NCI-H1930 (cell line): Measurements from ENCODE around the gene RNF157.
"Not testable (repeated sequence)": the region's sequence is repeated elsewhere in the genome, so short reads cannot be mapped to it uniquely, and the experiment has no call there.

Source experiments
- DNase-seq, 2 experiments: peaks; one replicate each; lab custom pipeline; 2025; lab: John Stamatoyannopoulos, UW

The RNF157 gene

GRCh38 chr17:76189741-76190140, 50.6 kb downstream of the RNF157 start:
- DNase-seq, result no peak

GRCh38 chr17:76189247-76189646, 51.0 kb downstream of the RNF157 start:
- no peak for DNase-seq

- no peak for DNase-seq
These were observed 51.9 kb downstream of the RNF157 start for GRCh38 chr17:76188213-76189016.

- DNase-seq, result not testable (repeated sequence)
These were observed 53.5 kb downstream of the RNF157 start for GRCh38 chr17:76186774-76187173.

- no peak for DNase-seq
These were observed 56.0 kb downstream of the RNF157 start for GRCh38 chr17:76184290-76184689.

- DNase-seq, result peak; percentile 81 to 82
These were observed 58.1 kb downstream of the RNF157 start for GRCh38 chr17:76182016-76182764.

GRCh38 chr17:76179496-76180467, 60.5 kb downstream of the RNF157 start:
- DNase-seq, result no peak

- no peak for DNase-seq
These were observed 62.2 kb downstream of the RNF157 start for GRCh38 chr17:76178124-76178523.

- no peak for DNase-seq
These were observed 63.4 kb downstream of the RNF157 start for GRCh38 chr17:76176701-76177574.

GRCh38 chr17:76174037-76174436, 66.3 kb downstream of the RNF157 start:
- DNase-seq, result no peak

- no peak for DNase-seq
These were observed 66.8 kb downstream of the RNF157 start for GRCh38 chr17:76173474-76173873.

GRCh38 chr17:76171706-76172105, 68.6 kb downstream of the RNF157 start:
- peak in 1 of 2 experiments; percentile 35 for DNase-seq

GRCh38 chr17:76170114-76170513, 70.2 kb downstream of the RNF157 start:
- no peak for DNase-seq

GRCh38 chr17:76166906-76167305, 73.4 kb downstream of the RNF157 start:
- no peak for DNase-seq

GRCh38 chr17:76166168-76166567, 74.1 kb downstream of the RNF157 start:
- no peak for DNase-seq

- no peak for DNase-seq
These were observed 76.0 kb downstream of the RNF157 start for GRCh38 chr17:76164331-76164730.

- no peak for DNase-seq
These were observed 76.4 kb downstream of the RNF157 start for GRCh38 chr17:76163919-76164318.

- DNase-seq, result no peak
These were observed 78.5 kb downstream of the RNF157 start for GRCh38 chr17:76161619-76162266.

- DNase-seq, result no peak
These were observed 79.3 kb downstream of the RNF157 start for GRCh38 chr17:76160896-76161528.

- no peak for DNase-seq
These were observed 81.1 kb downstream of the RNF157 start for GRCh38 chr17:76159157-76159556.
